CD4-positive, alpha-beta T cell treated with Interleukin-17A for 4 hours (primary cell): ENCODE measurements around the gene VARS2.
"Not testable (repeated sequence)": the region's sequence is repeated elsewhere in the genome, so short reads cannot be mapped to it uniquely, and the experiment has no call there.

Source experiments
- DNase-seq: peaks from one replicate; pipeline ENCODE4 v3.0.0-alpha.2; 2020; ENCODE audit warnings: mixed read lengths

Gene VARS2

DNA sequence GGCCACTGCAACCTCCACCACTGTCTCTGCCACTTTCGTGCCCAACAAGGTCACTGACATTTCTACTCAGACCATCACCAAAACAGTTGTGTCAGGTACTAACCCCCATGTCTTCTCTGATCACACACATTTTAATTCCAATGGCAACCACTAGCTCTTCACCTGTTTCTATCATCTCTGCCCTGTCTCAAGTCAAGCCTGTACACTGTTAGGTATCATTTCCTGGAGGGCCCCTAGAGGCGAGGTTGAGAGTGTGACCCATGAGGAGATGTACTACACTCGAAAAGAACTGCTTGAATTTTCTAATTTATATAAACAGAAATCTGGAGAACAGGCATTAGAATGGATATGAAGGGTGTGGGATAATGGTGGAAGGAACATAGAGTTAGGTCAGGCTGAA is 52.1 kb downstream of the VARS2 start:
- no peak for DNase-seq

DNA sequence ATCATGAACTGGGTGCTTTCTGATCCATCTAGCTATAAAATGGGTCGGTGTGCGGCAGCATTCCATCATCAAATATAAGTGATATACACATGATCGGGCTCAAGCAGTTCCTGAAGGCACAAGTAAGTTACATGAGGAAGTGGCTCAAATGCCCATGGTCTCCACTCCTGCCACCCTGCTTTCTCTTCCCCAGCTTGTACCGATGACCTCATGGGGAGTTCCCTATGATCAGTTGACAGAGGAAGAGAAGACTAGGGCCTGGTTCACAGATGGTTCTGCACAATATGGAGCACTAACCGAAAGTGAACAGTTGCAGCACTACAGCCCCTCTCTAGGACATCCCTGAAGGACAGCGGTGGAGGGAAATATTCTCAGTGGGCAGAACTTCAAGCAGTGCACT is 55.1 kb downstream of the VARS2 start:
- DNase-seq = not testable (repeated sequence)

DNA sequence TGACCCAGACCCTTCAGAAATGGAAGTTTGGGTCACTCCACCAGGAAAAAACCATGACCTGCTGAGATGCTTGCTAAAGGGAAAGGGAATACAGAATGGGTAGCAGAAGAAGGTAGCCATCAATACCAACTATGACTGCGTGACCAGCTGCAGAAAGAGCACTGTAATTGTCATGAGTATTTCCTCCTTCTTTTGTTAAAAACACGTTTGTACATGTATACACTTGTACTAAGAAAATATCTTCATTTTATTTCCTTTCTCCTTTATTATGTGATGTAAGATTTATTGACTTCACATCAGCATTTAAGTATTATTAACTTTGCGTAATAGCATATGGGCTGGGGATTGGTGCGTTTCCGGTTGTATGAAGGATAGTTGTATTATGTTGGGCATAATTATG is 56.9 kb downstream of the VARS2 start:
- DNase-seq = no peak

DNA sequence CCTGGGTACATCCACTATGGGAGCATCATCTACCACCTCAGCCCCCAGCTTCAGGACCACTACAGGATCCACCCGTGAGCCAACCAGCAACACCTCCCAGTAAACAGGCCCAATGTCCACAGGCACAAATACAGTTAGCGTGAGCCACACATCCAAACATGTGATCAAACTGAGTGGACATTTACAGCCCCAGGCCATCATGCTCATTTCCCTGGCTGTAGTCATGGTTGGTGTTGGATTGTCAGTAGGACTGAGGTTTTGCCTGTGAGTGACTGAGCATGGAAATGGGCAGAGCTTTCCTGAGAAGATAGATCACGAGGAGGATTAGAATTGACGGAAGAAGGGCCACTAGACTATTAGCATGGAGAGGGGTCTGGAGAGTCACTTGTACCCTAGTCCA is 58.8 kb downstream of the VARS2 start:
- no peak for DNase-seq

DNA sequence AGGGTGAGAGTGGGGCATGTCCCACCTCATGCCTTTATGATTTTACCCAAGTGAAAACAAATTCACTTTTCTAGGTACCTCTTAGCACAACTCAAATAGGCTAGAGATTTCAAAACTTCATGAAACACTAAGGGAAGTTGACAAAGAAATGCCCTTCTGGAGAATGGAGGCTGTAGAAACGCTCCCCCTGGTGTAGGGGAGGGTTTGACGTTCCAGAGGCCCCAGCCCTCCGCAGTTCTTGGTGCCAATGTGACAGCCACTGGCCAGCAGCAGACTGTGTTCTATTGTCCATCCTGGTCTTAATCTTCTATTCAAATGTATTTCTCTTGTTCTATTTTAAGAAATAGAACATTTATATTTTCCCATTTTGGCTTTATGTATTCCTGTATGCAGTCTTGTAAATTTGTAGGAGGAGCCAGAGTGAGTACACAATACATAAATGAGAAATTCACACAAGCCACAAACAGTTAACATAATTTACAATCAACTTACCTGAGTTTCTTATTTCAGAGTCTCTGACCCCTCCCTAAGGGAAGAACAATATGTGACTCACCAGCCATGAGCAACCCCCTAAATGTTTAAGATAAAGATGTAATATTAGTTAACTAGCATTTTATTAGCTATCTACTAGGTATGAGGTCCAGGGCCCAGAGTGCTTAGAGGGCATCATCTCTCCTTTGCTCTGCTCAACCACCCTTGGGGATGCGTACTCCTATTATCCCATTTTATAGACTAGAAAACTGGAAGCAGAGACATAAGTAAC is 60.6 kb downstream of the VARS2 start:
- DNase-seq = no peak
